ENCODE results near the gene PCGF2.
A peak's percentile ranks its signal among the peaks of the same experiment; 100 is the strongest.

Gene PCGF2

GRCh38 chr17:38751144-38751807 is 3.1 kb upstream of the PCGF2 start:
- peak; percentile 35 to 47 for DNase-seq

GRCh38 chr17:38750312-38751121 is 2.4 kb upstream of the PCGF2 start:
- peak in 1 of 2 experiments; percentile 30 for DNase-seq

- DNase-seq: no peak
These were observed 1.8 kb upstream of the PCGF2 start for GRCh38 chr17:38750044-38750311.

- DNase-seq: peak; percentile 78 to 83
These were observed 1.3 kb upstream of the PCGF2 start for GRCh38 chr17:38749223-38750043.

- DNase-seq: no peak
These were observed 721 bp upstream of the PCGF2 start for GRCh38 chr17:38748892-38749222.

- DNase-seq: no peak
These were observed 530 bp downstream of the PCGF2 start for GRCh38 chr17:38747463-38748148.

GRCh38 chr17:38746849-38747462 is 1.2 kb downstream of the PCGF2 start:
- DNase-seq: no peak

GRCh38 chr17:38746004-38746848 is 1.9 kb downstream of the PCGF2 start:
- no peak for DNase-seq

- peak; percentile 45 to 68 for DNase-seq
These were observed 2.6 kb downstream of the PCGF2 start for GRCh38 chr17:38745545-38745944.

- peak; percentile 24 to 32 for DNase-seq
These were observed 4.5 kb downstream of the PCGF2 start for GRCh38 chr17:38743556-38744171.

- peak in 1 of 2 experiments; percentile 39 for DNase-seq
These were observed 5.5 kb downstream of the PCGF2 start for GRCh38 chr17:38742411-38743308.

- no peak for DNase-seq
These were observed 6.2 kb downstream of the PCGF2 start for GRCh38 chr17:38741921-38742410.

GRCh38 chr17:38741461-38741860 is 6.7 kb downstream of the PCGF2 start:
- DNase-seq: no peak

GRCh38 chr17:38740806-38741205 is 7.3 kb downstream of the PCGF2 start:
- no peak for DNase-seq

- DNase-seq: no peak
These were observed 8.1 kb downstream of the PCGF2 start for GRCh38 chr17:38740044-38740443.

- DNase-seq: no peak
These were observed 8.8 kb downstream of the PCGF2 start for GRCh38 chr17:38739305-38739704.

- DNase-seq: no peak
These were observed 9.4 kb downstream of the PCGF2 start for GRCh38 chr17:38738686-38739085.

- no peak for DNase-seq
These were observed 10.0 kb downstream of the PCGF2 start for GRCh38 chr17:38738007-38738662.

Measured in SHP77 (cell line).